ELR (cell line): ENCODE measurements around the gene PORCN.

Experiments
- DNase-seq: peaks from one replicate; pipeline ENCODE4 v3.0.0-alpha.2; 2015; ENCODE audit warnings: low read depth

Gene PORCN

GRCh38 chrX:48508400-48509244 lies at the start of gene PORCN:
TSS of gene PORCN (plus strand) at chrX:48508992. CDS start at chrX:48509821, 829 bp downstream.
- DNase-seq: peak; percentile 76

- DNase-seq: no peak
Observed at GRCh38 chrX:48459483-48459882, 49.3 kb upstream of the PORCN start.

- no peak for DNase-seq
Observed at GRCh38 chrX:48460031-48460430, 48.8 kb upstream of the PORCN start.

GRCh38 chrX:48460606-48461005 lies 48.2 kb upstream of the PORCN start:
- DNase-seq: no peak

GRCh38 chrX:48461830-48462229 lies 47.0 kb upstream of the PORCN start:
- no peak for DNase-seq

GRCh38 chrX:48465336-48465933 lies 43.4 kb upstream of the PORCN start:
- DNase-seq: peak; percentile 79

GRCh38 chrX:48466696-48467095 lies 42.1 kb upstream of the PORCN start:
- DNase-seq: no peak

- DNase-seq: no peak
Observed at GRCh38 chrX:48467281-48467761, 41.5 kb upstream of the PORCN start.

GRCh38 chrX:48468247-48468671 lies 40.5 kb upstream of the PORCN start:
- no peak for DNase-seq

GRCh38 chrX:48468693-48469691 lies 39.8 kb upstream of the PORCN start:
- no peak for DNase-seq

GRCh38 chrX:48470110-48470832 lies 38.5 kb upstream of the PORCN start, which contains the start of gene SLC38A5:
TSS of gene SLC38A5 (minus strand) at chrX:48470260. CDS start at chrX:48467924, 2,336 bp downstream.
- DNase-seq: no peak

- no peak for DNase-seq
Observed at GRCh38 chrX:48470833-48471118, 38.0 kb upstream of the PORCN start.

- DNase-seq: no peak
Observed at GRCh38 chrX:48471504-48471903, 37.3 kb upstream of the PORCN start.

GRCh38 chrX:48472225-48472624 lies 36.6 kb upstream of the PORCN start:
- DNase-seq: no peak

- no peak for DNase-seq
Observed at GRCh38 chrX:48472851-48473703, 35.7 kb upstream of the PORCN start.

- no peak for DNase-seq
Observed at GRCh38 chrX:48473704-48473990, 35.1 kb upstream of the PORCN start.

- peak; percentile 50 for DNase-seq
Observed at GRCh38 chrX:48474127-48474526, 34.7 kb upstream of the PORCN start.

GRCh38 chrX:48474581-48474980 lies 34.2 kb upstream of the PORCN start:
- no peak for DNase-seq

- no peak for DNase-seq
Observed at GRCh38 chrX:48475296-48475695, 33.5 kb upstream of the PORCN start.

- DNase-seq: peak; percentile 90
Observed at GRCh38 chrX:48475774-48476577, 32.8 kb upstream of the PORCN start, which contains the start of gene FTSJ1. TSS of gene FTSJ1 (plus strand) at chrX:48476199. CDS start at chrX:48478048, 1,849 bp downstream.
